Measurements from ENCODE around the gene GALNT10.

Gene GALNT10

DNA sequence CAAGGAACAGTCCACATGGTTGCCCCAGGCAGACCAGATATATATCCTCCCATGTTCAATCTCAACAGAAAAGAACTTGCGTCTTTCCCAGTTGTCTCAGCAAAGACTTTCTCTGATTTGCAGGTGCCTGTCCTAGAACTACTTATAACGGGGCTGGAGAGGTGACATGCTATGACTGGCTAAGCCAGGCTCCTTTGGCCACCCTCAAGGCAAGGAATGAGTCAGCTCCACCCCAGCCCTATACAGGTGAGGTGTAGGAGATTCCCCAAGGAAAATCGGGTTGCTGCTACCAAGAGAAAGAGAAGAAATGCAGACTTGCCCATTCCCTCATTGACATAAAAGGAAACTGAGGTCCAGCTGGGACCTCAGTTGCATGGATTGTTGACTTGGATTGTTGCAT is 127.4 kb downstream of the GALNT10 start:
- WGBS (ENCODE audit: extremely low coverage, insufficient coverage, low lambda C conversion rate), result no CpG with 5 or more reads among the region's 3 CpGs
- Histone ChIP-seq H3K4me2 (ENCODE audit: low read length) (no peak overlapping the region), H3K27ac (ENCODE audit: low read depth, low read length) (no peak overlapping the region), H2AK5ac (ENCODE audit: low read length) (no peak overlapping the region), H4K5ac (ENCODE audit: low read length) (no peak overlapping the region), H3K36me3 (ENCODE audit: control insufficient read depth, insufficient read depth, low read length) (no peaks in the 10 kb centered on the region), H3K79me2 (ENCODE audit: control insufficient read depth, insufficient read depth, low read length) (no peaks in the 10 kb centered on the region), H3K56ac (ENCODE audit: low read length) (no peak overlapping the region), H3K4me1 (ENCODE audit: control insufficient read depth, low read depth, low read length) (no peaks in the 10 kb centered on the region), H3K27me3 (ENCODE audit: insufficient read depth, low read length, poor library complexity) (no peaks in the 10 kb centered on the region), H2BK5ac (ENCODE audit: low read length) (no peak overlapping the region), H3K4ac (ENCODE audit: low read depth, low read length) (no peak overlapping the region), H2BK15ac (replicated peaks; ENCODE audit: low read depth) (no peak overlapping the region), H3K18ac (ENCODE audit: low read length) (no peak overlapping the region), H2BK120ac (ENCODE audit: low read depth, low read length) (no peak overlapping the region), H3K23ac (ENCODE audit: low read length) (no peak overlapping the region), H3K4me3 (ENCODE audit: low read length) (no peak overlapping the region), H4K8ac (ENCODE audit: low read depth, low read length) (no peak overlapping the region), H3K9ac (ENCODE audit: low read length) (no peak overlapping the region), H3K79me1 (ENCODE audit: low read length) (no peaks in the 10 kb centered on the region)
- DNase-seq, result no peak

DNA sequence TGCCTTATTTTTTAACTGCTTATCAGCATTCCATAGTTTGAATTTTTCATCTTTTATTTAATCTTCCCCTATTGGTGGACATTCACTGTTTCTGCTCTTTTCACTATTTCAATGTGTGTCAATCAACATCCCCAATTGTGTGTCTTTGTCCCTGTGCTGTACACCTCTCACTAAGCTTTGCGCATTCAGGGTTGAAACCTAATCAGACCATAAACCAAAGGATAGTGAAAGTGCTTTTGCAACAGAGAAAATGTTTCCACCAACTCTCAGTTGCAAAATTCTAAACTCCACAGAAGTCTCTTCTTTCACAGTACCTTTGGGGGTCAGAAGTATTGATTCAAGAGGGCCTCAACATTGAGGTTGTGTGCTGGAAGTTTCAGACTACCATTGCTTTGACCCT is 128.2 kb downstream of the GALNT10 start:
- Histone ChIP-seq H3K23ac (ENCODE audit: low read length) (no peak overlapping the region), H3K27ac (ENCODE audit: low read depth, low read length) (no peak overlapping the region), H2AK5ac (ENCODE audit: low read length) (no peak overlapping the region), H4K8ac (ENCODE audit: low read depth, low read length) (no peak overlapping the region), H3K79me1 (ENCODE audit: low read length) (no peaks in the 10 kb centered on the region), H3K4me3 (ENCODE audit: low read length) (no peak overlapping the region), H3K4me1 (ENCODE audit: control insufficient read depth, low read depth, low read length) (no peaks in the 10 kb centered on the region), H2BK120ac (ENCODE audit: low read depth, low read length) (no peak overlapping the region), H3K9ac (ENCODE audit: low read length) (no peak overlapping the region), H4K5ac (ENCODE audit: low read length) (no peak overlapping the region), H2BK15ac (replicated peaks; ENCODE audit: low read depth) (no peak overlapping the region), H2BK5ac (ENCODE audit: low read length) (no peak overlapping the region), H3K4me2 (ENCODE audit: low read length) (no peak overlapping the region), H3K56ac (ENCODE audit: low read length) (no peak overlapping the region), H3K36me3 (ENCODE audit: control insufficient read depth, insufficient read depth, low read length) (no peaks in the 10 kb centered on the region), H3K27me3 (ENCODE audit: insufficient read depth, low read length, poor library complexity) (no peaks in the 10 kb centered on the region), H3K18ac (ENCODE audit: low read length) (no peak overlapping the region), H3K79me2 (ENCODE audit: control insufficient read depth, insufficient read depth, low read length) (no peaks in the 10 kb centered on the region), H3K4ac (ENCODE audit: low read depth, low read length) (no peak overlapping the region)
- DNase-seq, result no peak
- WGBS (ENCODE audit: extremely low coverage, insufficient coverage, low lambda C conversion rate), result no CpG with 5 or more reads among the region's 1 CpG

DNA sequence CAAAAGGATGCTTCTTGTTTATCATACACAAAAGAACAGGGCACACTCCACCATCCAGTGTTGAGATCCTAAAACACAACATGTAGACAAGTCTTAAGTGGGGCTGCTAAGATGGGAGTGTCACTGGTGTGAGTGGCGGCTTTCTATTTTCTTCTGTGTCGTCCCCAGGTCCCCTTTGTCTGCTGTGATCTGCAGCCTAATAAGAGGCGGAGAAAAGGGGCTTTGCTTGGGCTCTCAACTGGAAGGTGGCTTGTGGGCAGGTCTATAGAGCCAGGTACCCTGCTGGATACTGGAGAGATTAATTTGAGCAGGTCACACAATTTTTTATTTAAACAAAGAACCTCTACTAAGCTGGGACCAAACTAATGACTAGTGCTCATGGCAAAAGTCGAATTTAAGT is 129.2 kb downstream of the GALNT10 start:
- Histone ChIP-seq H3K18ac (ENCODE audit: low read length) (no peak overlapping the region), H3K9ac (ENCODE audit: low read length) (no peak overlapping the region), H3K27ac (ENCODE audit: low read depth, low read length) (no peak overlapping the region), H3K27me3 (ENCODE audit: insufficient read depth, low read length, poor library complexity) (no peaks in the 10 kb centered on the region), H2BK120ac (ENCODE audit: low read depth, low read length) (no peak overlapping the region), H4K5ac (ENCODE audit: low read length) (no peak overlapping the region), H3K36me3 (ENCODE audit: control insufficient read depth, insufficient read depth, low read length) (no peaks in the 10 kb centered on the region), H3K79me2 (ENCODE audit: control insufficient read depth, insufficient read depth, low read length) (no peaks in the 10 kb centered on the region), H3K4me3 (ENCODE audit: low read length) (no peak overlapping the region), H3K56ac (ENCODE audit: low read length) (no peak overlapping the region), H3K4ac (ENCODE audit: low read depth, low read length) (no peak overlapping the region), H4K8ac (ENCODE audit: low read depth, low read length) (no peak overlapping the region), H3K23ac (ENCODE audit: low read length) (no peak overlapping the region), H3K79me1 (ENCODE audit: low read length) (no peaks in the 10 kb centered on the region), H2BK5ac (ENCODE audit: low read length) (no peak overlapping the region), H3K4me1 (ENCODE audit: control insufficient read depth, low read depth, low read length) (no peaks in the 10 kb centered on the region), H3K4me2 (ENCODE audit: low read length) (no peak overlapping the region), H2AK5ac (ENCODE audit: low read length) (no peak overlapping the region), H2BK15ac (replicated peaks; ENCODE audit: low read depth) (no peak overlapping the region)
- DNase-seq, result no peak
- WGBS (ENCODE audit: extremely low coverage, insufficient coverage, low lambda C conversion rate), result 100% methylated on average over 1 of the region's 4 CpGs

DNA sequence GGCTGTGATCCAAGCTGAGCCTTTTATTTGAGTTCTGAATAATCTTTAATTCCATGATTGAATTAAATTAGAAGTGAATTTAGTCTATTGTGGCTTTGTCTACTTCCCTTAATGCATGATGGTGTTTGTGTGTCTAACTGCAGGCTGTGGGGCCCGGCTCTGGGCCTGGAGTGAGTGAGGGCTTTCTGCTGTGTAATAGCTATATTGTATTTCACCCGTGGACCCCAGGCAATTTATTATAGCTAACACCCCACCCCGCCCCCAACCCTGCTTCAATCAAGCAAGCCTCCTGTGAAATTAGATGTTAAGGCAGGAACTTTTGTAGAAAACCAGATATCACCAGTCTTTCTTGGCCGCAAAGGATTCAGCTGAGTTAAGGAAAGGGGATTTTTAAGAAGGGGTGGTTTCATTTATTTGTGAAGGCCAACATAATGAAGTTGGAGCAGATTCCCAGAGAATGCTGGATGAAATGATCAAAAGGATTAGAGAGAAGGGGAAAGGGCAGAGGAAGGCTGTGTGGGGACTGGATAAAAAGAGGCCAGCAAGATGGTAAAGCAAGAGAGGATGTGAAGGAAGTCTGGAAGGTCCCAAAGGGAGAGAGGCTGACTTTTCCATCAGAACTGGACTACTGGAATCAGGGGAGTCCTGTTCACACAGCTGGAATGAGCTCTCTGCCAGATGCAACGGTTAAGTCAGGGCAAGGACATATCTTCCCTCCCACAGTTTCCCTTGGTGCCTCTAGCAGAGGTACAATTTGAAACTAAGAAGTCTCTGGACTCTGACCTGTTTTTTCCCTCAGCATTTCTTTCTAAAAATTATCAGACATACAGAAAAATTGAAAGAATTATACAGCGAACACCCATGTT is 129.9 kb downstream of the GALNT10 start:
- no peak for DNase-seq
- Histone ChIP-seq H3K56ac (ENCODE audit: low read length) (no peak overlapping the region), H3K27me3 (ENCODE audit: insufficient read depth, low read length, poor library complexity) (no peaks in the 10 kb centered on the region), H2BK5ac (ENCODE audit: low read length) (no peak overlapping the region), H3K4me2 (ENCODE audit: low read length) (no peak overlapping the region), H3K18ac (ENCODE audit: low read length) (no peak overlapping the region), H3K23ac (ENCODE audit: low read length) (no peak overlapping the region), H4K5ac (ENCODE audit: low read length) (no peak overlapping the region), H3K9ac (ENCODE audit: low read length) (no peak overlapping the region), H3K4me1 (ENCODE audit: control insufficient read depth, low read depth, low read length) (no peaks in the 10 kb centered on the region), H2BK15ac (replicated peaks; ENCODE audit: low read depth) (no peak overlapping the region), H3K79me2 (ENCODE audit: control insufficient read depth, insufficient read depth, low read length) (no peaks in the 10 kb centered on the region), H3K27ac (ENCODE audit: low read depth, low read length) (no peak overlapping the region), H3K36me3 (ENCODE audit: control insufficient read depth, insufficient read depth, low read length) (no peaks in the 10 kb centered on the region), H2BK120ac (ENCODE audit: low read depth, low read length) (no peak overlapping the region), H3K4ac (ENCODE audit: low read depth, low read length) (no peak overlapping the region), H3K4me3 (ENCODE audit: low read length) (no peak overlapping the region), H3K79me1 (ENCODE audit: low read length) (no peaks in the 10 kb centered on the region), H2AK5ac (ENCODE audit: low read length) (no peak overlapping the region), H4K8ac (ENCODE audit: low read depth, low read length) (no peak overlapping the region)
- no CpG with 5 or more reads among the region's 6 CpGs for WGBS (ENCODE audit: extremely low coverage, insufficient coverage, low lambda C conversion rate)

DNA sequence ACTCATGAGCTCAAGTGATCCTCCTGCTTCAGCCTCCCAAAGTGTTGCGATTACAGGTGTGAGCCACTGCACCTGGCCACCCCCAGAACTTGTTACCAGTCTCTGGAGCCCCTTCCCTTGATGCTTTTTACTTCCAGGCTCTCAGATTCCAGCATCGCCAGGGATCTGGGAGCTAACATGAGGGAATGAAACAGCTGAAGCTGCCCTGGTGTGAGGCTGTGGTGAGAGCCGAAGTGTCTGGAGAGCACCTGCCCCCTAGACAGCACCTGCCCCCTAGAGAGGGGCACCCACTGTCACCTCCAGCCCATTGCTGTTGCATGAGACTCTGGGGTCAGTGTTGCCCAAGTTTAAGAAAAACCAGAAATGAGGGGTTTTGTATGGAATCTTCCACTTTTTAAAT is 131.0 kb downstream of the GALNT10 start:
- Histone ChIP-seq H2BK120ac (ENCODE audit: low read depth, low read length) (no peak overlapping the region), H3K79me1 (ENCODE audit: low read length) (no peaks in the 10 kb centered on the region), H3K27ac (ENCODE audit: low read depth, low read length) (no peak overlapping the region), H3K4me3 (ENCODE audit: low read length) (no peak overlapping the region), H2BK5ac (ENCODE audit: low read length) (no peak overlapping the region), H3K18ac (ENCODE audit: low read length) (no peak overlapping the region), H3K4me2 (ENCODE audit: low read length) (no peak overlapping the region), H3K56ac (ENCODE audit: low read length) (no peak overlapping the region), H3K4me1 (ENCODE audit: control insufficient read depth, low read depth, low read length) (no peaks in the 10 kb centered on the region), H4K5ac (ENCODE audit: low read length) (no peak overlapping the region), H2AK5ac (ENCODE audit: low read length) (no peak overlapping the region), H3K36me3 (ENCODE audit: control insufficient read depth, insufficient read depth, low read length) (no peaks in the 10 kb centered on the region), H3K79me2 (ENCODE audit: control insufficient read depth, insufficient read depth, low read length) (no peaks in the 10 kb centered on the region), H3K23ac (ENCODE audit: low read length) (no peak overlapping the region), H3K4ac (ENCODE audit: low read depth, low read length) (no peak overlapping the region), H4K8ac (ENCODE audit: low read depth, low read length) (no peak overlapping the region), H2BK15ac (replicated peaks; ENCODE audit: low read depth) (no peak overlapping the region), H3K27me3 (ENCODE audit: insufficient read depth, low read length, poor library complexity) (no peaks in the 10 kb centered on the region), H3K9ac (ENCODE audit: low read length) (no peak overlapping the region)
- WGBS (ENCODE audit: extremely low coverage, insufficient coverage, low lambda C conversion rate), result no CpG with 5 or more reads among the region's 3 CpGs
- DNase-seq, result no peak

DNA sequence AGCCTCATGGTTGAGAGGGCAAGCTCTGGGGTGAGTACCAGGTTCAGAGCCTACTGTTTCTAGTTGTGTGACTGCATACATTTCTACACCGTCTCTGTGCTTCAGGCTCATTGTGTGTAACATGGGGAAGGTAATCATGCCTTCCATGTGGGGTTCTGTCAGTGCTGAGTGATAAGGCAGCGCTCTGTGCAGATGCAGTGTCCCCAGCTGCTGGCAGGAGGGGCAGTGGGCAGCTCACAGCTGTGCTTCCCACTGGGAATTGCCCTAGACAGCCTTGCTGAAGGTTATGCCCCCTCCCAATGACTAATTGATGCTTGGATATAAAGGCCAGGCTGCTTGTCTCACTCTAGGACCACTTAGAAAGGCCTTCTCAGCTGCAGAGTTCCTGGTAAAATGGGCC is 133.5 kb downstream of the GALNT10 start:
- Histone ChIP-seq H2BK120ac (ENCODE audit: low read depth, low read length) (no peak overlapping the region), H3K23ac (ENCODE audit: low read length) (no peak overlapping the region), H3K9ac (ENCODE audit: low read length) (no peak overlapping the region), H2BK15ac (replicated peaks; ENCODE audit: low read depth) (no peak overlapping the region), H3K4ac (ENCODE audit: low read depth, low read length) (no peak overlapping the region), H3K4me3 (ENCODE audit: low read length) (no peak overlapping the region), H4K8ac (ENCODE audit: low read depth, low read length) (no peak overlapping the region), H3K4me2 (ENCODE audit: low read length) (no peak overlapping the region), H3K79me2 (ENCODE audit: control insufficient read depth, insufficient read depth, low read length) (no peaks in the 10 kb centered on the region), H3K27ac (ENCODE audit: low read depth, low read length) (no peak overlapping the region), H3K27me3 (ENCODE audit: insufficient read depth, low read length, poor library complexity) (no peaks in the 10 kb centered on the region), H3K4me1 (ENCODE audit: control insufficient read depth, low read depth, low read length) (no peaks in the 10 kb centered on the region), H4K5ac (ENCODE audit: low read length) (no peak overlapping the region), H3K36me3 (ENCODE audit: control insufficient read depth, insufficient read depth, low read length) (no peaks in the 10 kb centered on the region), H2BK5ac (ENCODE audit: low read length) (no peak overlapping the region), H2AK5ac (ENCODE audit: low read length) (no peak overlapping the region), H3K79me1 (ENCODE audit: low read length) (no peaks in the 10 kb centered on the region), H3K18ac (ENCODE audit: low read length) (no peak overlapping the region), H3K56ac (ENCODE audit: low read length) (no peak overlapping the region)
- DNase-seq, result no peak
- whole genome bisulfite sequencing (ENCODE audit: extremely low coverage, insufficient coverage, low lambda C conversion rate), result no CpG with 5 or more reads among the region's 2 CpGs

Measured in mesendoderm (in vitro differentiated cells).